ENCODE measurements around the gene LMBRD1.
"Not testable (repeated sequence)": the region's sequence is repeated elsewhere in the genome, so short reads cannot be mapped to it uniquely, and the experiment has no call there.

Gene LMBRD1

DNA sequence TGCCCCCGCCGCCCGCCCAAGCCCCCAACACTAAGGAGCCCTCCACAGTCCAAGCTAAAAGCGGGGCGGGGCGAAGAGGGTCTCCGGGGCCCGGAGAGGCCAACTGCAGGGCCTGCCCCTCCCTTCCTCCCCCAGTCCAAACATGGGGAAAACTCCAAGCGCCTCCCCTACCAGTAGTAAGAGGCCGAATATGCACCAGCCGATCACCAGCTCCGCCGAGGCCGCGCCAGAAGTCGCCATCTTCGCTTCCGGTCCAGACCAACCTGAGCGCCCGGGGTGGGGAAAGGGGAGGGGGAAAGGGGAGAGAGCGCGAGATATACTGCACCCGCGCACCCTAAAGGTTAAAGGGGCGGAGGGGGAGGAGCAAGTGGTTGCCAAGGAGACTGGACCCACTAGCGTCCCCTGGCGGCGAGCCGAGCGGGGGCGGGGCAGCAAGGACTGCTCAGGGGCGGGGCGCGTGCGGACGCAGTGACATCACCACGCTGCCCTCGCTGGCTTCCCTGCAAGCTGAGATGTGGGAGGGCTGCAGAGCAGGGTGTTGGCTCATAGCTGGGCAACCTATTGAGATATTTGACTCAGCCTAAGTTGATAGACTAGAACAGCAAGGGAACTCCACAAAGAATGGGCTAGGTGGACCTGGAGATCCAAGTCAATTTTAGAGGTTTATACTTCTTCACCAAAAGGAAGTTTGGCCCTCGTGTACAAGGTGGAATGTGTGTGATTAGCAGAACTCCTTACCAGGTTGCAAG lies at the start of gene LMBRD1:
LMBRD1 (minus strand) TSS at position 369 of the 749 bp plus-strand sequence; CDS start at position 240, 129 bp downstream.
- Mint-ChIP-seq H3K4me3 (peak within 1 kb of the TSS; percentile 87), H3K4me1 (peaks cover 23 to 38% of the 10 kb centered on the region in 2 donors), H3K27ac (peak within 1 kb of the TSS; percentile 96), H3K9me3 (no peaks in the 10 kb centered on the region), H3K36me3 (peaks cover 23 to 29% of the 10 kb centered on the region in 2 donors), H3K27me3 (no peaks in the 10 kb centered on the region)
- peak; percentile 90 to 91 for ATAC-seq (replicated peaks)
- peak; percentile 99 for DNase-seq

DNA sequence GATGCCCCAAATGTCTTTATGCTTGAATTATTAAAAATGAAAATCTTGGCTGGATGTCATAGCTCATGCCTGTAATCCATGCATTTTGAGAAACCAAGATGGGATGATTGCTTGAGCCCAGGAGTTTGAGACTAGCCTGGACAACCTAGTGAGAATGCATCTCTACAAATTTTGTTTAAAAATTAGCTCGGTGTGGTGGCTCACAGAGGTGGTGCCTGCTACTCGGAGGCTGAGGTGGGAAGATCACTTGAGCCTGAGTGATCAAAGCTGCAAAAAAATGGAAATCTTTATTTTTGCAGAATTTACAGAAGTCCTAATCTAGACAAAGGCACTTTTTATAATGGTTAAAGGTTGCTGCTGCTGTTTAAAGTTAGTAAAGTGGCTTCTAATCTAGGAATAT lies 49.5 kb upstream of the LMBRD1 start:
- H3K27me3 Mint-ChIP-seq: no peaks in the 10 kb centered on the region

DNA sequence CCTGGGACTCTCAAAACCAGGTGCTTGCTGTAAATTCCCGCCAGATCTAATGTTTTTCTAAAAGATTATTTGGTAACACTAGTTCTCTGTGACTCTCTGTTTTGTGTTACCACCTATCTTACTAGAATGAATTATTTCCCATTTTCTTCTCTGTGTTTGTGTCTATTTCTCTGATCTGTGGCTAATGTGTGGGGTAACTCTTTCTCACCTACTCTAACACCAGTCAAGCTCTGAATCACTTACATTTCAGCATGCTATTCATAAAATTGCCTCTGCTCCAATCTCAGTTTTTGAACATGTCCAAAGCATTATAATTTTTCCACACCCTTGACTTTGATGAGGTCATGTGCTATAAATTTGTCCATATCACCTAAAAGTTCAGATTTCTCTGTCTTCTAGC lies 46.4 kb upstream of the LMBRD1 start:
- Mint-ChIP-seq H3K36me3 (no peaks in the 10 kb centered on the region), H3K9me3 (no peaks in the 10 kb centered on the region), H3K4me3 (no peak overlapping the region)

More for the DNA sequence above, 49.5 kb upstream of the LMBRD1 start:
- Mint-ChIP-seq H3K4me1 (peaks cover 18 to 38% of the 10 kb centered on the region in 2 donors), H3K27ac (no peak overlapping the region), H3K9me3 (no peaks in the 10 kb centered on the region), H3K4me3 (no peak overlapping the region), H3K36me3 (no peaks in the 10 kb centered on the region)
- no peak for ATAC-seq (replicated peaks)
- DNase-seq: no peak

DNA sequence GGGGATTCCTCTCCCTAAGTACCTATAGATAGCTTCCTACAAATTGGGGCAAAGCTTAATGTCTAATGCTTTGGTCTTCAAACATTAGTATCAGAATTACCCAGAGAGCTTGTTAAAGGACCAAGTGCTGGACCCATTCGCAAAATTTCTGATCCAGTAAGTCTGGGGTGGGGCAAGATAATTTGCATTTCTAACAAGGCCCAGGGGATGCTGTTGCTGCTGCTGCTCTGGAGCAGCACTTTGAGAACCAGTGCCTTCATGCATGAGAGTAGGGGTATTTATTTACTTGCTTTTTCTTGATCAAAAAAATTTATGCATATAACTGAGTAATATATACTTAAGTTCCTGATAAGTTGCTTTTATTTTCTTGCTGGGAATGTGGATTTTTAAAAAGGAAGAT lies 45.1 kb upstream of the LMBRD1 start:
- Mint-ChIP-seq H3K4me3 (no peak overlapping the region), H3K27me3 (no peaks in the 10 kb centered on the region), H3K9me3 (no peaks in the 10 kb centered on the region), H3K27ac (no peak overlapping the region), H3K4me1 (peaks cover 20 to 34% of the 10 kb centered on the region in 2 donors), H3K36me3 (no peaks in the 10 kb centered on the region)
- no peak for DNase-seq
- no peak for ATAC-seq (replicated peaks)

More for the DNA sequence above, 46.4 kb upstream of the LMBRD1 start:
- H3K4me1 Mint-ChIP-seq: peaks cover 16 to 31% of the 10 kb centered on the region in 2 donors
- peak in 1 of 2 donors; percentile 34 for ATAC-seq (replicated peaks)
- no peak overlapping the region for H3K27ac Mint-ChIP-seq
- no peaks in the 10 kb centered on the region for H3K27me3 Mint-ChIP-seq
- no peak for DNase-seq

DNA sequence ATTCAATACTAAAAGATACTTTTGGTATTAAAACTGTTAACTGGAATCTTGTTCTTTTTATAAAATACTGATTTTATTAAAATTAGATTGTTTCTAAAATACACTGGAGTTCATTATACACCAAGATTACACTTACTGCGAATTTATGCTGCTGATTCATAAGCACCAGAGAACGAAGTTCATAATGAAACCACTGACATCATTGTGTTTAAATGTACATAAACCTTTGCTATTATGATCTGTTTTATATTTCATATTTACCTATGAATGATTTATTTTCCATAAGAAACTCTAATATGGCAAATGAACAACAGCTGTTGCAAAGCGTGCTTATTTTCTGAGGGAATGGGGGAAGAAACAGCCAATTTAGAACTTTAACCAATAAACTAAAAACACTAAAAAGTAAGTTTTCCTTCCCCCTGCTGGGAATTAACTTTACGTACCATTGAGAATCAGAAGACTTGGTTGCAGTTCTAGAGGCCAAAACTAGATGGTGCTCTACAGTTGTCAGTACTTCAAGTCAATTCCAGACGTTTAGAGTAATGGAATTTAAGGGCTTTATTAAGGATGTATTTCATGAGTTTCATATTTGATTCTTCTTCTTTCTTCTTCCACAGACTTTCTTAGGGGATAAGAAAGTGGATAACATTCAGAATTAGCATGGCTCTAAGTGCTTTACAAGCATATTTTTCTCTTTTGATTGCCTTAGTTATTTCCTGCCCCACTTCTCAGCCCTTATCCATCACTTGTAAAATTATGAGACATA lies 38.8 kb upstream of the LMBRD1 start:
- ATAC-seq (replicated peaks) (peak; percentile 77 to 83), DNase-seq (no peak)
- peak overlapping the region; percentile 49 for H3K27ac Mint-ChIP-seq
- no peaks in the 10 kb centered on the region for H3K27me3 Mint-ChIP-seq
- H3K36me3 Mint-ChIP-seq: peaks cover 0 to 2% of the 10 kb centered on the region in 2 donors
- H3K4me1 Mint-ChIP-seq: peaks cover 14 to 20% of the 10 kb centered on the region in 2 donors
- H3K9me3 Mint-ChIP-seq: no peaks in the 10 kb centered on the region
- peak overlapping the region; percentile 19 to 44 for H3K4me3 Mint-ChIP-seq

DNA sequence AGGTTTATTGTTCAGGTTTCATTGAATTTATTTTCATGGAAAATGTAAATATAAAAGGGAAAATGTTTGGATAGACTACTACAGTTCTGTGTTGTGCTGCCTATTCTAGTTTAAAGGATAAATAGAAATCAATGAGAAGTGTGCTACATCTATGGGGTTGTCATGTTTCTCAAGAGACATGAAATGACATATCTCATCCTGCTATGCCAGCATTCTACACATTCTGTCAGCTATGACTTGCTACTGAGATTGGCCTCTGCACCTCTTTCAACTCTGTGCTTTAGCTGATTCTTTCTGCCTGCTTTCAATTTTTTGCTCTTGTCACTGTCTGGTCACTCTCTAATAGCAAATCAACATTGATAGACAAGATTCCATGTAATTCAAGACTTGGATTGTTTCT lies 35.7 kb upstream of the LMBRD1 start:
- no peak overlapping the region for H3K4me3 Mint-ChIP-seq
- H3K27ac Mint-ChIP-seq: no peak overlapping the region
- no peaks in the 10 kb centered on the region for H3K27me3 Mint-ChIP-seq
- DNase-seq (no peak), ATAC-seq (replicated peaks) (no peak)
- peaks cover 2 to 4% of the 10 kb centered on the region in 2 donors for H3K36me3 Mint-ChIP-seq
- H3K4me1 Mint-ChIP-seq: peaks cover 11 to 14% of the 10 kb centered on the region in 2 donors
- H3K9me3 Mint-ChIP-seq: no peaks in the 10 kb centered on the region

DNA sequence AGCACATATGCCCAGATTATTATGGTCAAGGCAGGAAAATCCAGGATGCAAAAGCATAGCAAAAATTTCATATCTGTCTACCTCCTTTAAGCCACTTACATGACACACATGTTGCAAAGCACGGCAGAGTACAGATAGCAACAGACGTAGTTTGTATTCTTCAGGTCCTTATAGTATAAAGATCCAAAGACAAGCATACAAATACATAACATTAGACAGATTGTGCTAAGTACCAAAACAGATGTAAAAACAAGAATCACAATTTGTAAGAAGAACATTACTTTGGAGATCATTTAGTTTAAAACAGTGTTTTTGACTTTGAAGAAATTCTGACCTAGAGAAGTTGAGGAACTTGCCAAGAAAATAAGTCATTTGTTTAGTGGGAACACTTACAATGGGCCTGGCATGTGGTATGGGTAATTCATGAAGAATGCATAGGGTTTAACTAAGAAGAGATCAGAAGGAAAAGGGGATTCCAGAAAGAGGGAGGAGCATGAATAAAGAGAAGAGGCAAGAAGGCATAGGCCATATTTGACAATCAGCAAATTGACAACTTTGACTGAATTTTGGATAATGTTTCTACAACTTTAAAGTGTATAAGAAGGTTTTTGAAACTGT lies 30.6 kb upstream of the LMBRD1 start:
- no peak overlapping the region for H3K27ac Mint-ChIP-seq
- H3K27me3 Mint-ChIP-seq: no peaks in the 10 kb centered on the region
- no peaks in the 10 kb centered on the region for H3K9me3 Mint-ChIP-seq
- peaks cover 0 to 4% of the 10 kb centered on the region in 2 donors for H3K4me1 Mint-ChIP-seq
- H3K4me3 Mint-ChIP-seq: no peak overlapping the region
- ATAC-seq (replicated peaks) (no peak), DNase-seq (no peak)
- H3K36me3 Mint-ChIP-seq: peaks cover 4 to 8% of the 10 kb centered on the region in 2 donors

DNA sequence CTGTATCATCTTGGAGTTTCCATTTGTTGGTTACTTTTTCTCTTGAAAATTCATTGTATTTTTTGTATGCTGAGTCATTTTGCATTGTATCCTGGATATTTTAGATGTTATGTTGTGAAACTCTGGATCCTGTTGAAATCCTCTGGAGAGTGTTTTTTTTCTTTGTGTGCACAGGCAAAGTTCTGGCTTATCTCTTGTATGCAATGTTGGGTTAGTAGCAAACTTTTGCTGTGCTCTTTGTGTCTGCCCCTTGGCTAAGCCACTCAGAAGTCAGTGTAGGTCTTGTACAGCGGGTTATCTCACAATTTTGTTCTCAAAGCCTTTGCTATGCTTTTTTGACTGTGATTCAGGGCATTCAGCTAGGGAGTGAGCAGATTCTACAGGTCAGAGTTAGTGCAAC lies 29.1 kb upstream of the LMBRD1 start:
- H3K4me3 Mint-ChIP-seq: no peak overlapping the region
- H3K27me3 Mint-ChIP-seq: no peaks in the 10 kb centered on the region
- peaks cover 3 to 8% of the 10 kb centered on the region in 2 donors for H3K36me3 Mint-ChIP-seq
- no peak overlapping the region for H3K27ac Mint-ChIP-seq
- no peaks in the 10 kb centered on the region for H3K9me3 Mint-ChIP-seq
- ATAC-seq (replicated peaks): no peak
- H3K4me1 Mint-ChIP-seq: peaks cover 0 to 4% of the 10 kb centered on the region in 2 donors
- no peak for DNase-seq

DNA sequence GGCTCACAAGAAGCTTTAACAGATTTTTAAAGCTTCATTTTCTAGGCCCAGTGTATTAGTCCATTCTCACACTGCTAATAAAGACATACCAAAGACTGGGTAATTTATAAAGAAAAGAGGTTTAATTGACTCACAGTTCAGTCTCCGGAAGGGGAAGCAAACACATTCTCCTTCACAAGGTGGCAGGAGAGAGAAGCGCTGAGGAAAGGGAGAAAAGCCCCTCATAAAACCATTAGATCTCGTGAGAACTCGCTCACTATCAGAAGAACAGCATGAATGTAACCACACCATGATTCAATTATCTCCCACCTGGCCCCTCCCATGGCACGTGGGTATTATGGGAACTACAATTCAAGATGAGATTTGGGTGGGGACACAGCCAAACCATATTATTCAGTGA lies 27.5 kb upstream of the LMBRD1 start:
- H3K9me3 Mint-ChIP-seq; H3K4me1 Mint-ChIP-seq; H3K27ac Mint-ChIP-seq; H3K4me3 Mint-ChIP-seq; DNase-seq; ATAC-seq (replicated peaks); H3K27me3 Mint-ChIP-seq: not testable (repeated sequence)
- peaks cover 6 to 13% of the 10 kb centered on the region in 2 donors for H3K36me3 Mint-ChIP-seq

DNA sequence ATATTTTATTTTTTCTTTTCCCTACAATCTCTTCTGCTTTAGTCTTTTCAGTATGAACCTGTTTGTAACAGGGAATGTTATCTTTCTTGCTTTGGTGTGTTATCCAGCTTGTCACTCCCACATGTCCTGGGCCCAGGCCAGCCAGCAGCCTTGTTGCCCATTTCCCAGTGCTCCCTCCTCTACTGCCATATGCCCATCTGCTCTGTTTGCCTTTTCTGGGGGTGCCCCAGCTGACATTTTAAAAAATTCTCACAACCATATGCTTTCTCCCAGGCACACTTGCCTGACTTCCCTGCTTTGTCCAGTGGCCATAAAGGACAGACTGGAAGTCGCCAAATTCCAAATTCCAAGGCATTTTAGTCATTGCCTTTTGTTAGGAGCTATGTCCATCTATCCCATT lies 23.6 kb upstream of the LMBRD1 start:
- Mint-ChIP-seq H3K4me3 (no peak overlapping the region), H3K9me3 (peaks cover 3 to 5% of the 10 kb centered on the region in 2 donors), H3K36me3 (peaks cover 6 to 9% of the 10 kb centered on the region in 2 donors), H3K4me1 (peaks cover 15 to 19% of the 10 kb centered on the region in 2 donors), H3K27me3 (no peaks in the 10 kb centered on the region), H3K27ac (peak overlapping the region; percentile 0)
- ATAC-seq (replicated peaks) (no peak), DNase-seq (no peak)

DNA sequence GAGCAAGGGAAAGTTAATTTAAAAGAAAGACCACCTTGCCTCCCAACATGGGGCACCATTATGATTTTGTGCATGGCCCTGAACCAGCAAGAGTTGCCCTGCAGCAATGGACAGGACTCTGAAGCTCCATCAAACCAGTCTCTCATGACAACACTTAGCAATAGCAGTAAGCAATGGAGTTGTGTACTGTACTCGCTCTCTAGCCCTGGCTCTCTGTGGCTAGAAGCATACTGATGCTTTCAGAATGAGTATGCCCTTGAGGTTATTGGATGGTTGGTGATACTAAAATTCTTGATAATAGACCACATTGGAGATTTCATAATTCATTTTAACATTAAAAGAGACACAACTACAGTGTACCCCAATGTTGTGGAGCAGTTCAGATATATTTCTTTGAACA lies 23.2 kb upstream of the LMBRD1 start:
- DNase-seq: no peak
- H3K36me3 Mint-ChIP-seq: peaks cover 6 to 9% of the 10 kb centered on the region in 2 donors
- H3K4me1 Mint-ChIP-seq: peaks cover 20 to 24% of the 10 kb centered on the region in 2 donors
- no peaks in the 10 kb centered on the region for H3K27me3 Mint-ChIP-seq
- H3K9me3 Mint-ChIP-seq: peaks cover 3 to 5% of the 10 kb centered on the region in 2 donors
- peak; percentile 35 to 49 for ATAC-seq (replicated peaks)
- H3K4me3 Mint-ChIP-seq: no peak overlapping the region
- H3K27ac Mint-ChIP-seq: no peak overlapping the region

DNA sequence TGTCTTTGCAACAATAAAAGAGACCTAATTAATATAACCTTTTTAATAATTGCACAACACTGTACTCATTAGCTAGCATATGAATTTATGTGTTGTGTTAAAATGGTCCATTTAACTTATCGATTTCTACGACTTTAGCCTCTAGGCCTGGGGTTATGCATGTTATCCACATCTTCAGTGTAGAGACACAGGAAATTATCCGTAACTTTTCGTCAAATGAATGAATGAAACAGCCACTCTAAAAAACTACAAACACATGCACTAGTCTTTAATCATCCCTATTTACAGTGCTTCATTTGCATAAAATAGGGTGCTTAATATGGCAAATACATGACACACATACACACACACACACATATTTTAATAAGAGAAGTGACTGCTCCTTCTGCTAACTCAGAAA lies 22.3 kb upstream of the LMBRD1 start:
- DNase-seq (no peak), ATAC-seq (replicated peaks) (no peak)
- Mint-ChIP-seq H3K4me3 (no peak overlapping the region), H3K36me3 (peaks cover 4 to 6% of the 10 kb centered on the region in 2 donors), H3K27ac (no peak overlapping the region), H3K27me3 (no peaks in the 10 kb centered on the region), H3K4me1 (peaks cover 24 to 26% of the 10 kb centered on the region in 2 donors), H3K9me3 (peaks cover 3 to 5% of the 10 kb centered on the region in 2 donors)

DNA sequence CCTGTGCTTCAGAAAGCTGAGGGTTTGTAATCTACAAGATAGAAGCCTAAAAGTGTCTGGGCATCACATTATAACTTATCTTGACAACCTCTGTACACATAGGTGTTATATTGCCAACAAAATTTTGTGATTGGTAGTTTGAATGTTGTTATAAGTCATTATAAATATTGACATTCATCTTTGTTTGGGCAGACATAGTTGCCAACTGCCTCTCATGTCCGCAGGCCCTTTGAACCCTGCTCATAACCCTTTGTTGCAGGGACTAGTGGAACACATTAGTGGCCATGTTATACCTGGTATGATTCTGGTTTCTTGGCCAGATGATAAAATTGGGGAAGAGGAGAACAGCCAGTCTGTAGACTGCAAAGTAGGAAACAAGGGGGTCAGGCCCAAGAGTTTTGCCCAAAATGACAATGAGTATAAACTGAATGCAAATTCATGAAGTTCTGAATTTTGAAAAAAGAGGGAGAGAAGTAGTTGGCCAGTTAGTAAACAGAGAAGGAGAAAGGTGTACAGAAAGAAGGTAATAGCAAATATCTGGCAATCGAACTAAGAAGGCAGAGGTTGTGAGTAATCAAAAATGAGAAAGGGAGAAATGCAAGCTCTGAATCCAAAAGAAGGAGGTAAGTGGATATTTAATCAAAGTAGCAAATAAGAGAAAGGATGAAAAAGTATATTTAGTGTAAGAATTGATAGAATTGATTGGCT lies 21.6 kb upstream of the LMBRD1 start:
- Mint-ChIP-seq H3K27ac (no peak overlapping the region), H3K27me3 (no peaks in the 10 kb centered on the region), H3K9me3 (peaks cover 3 to 5% of the 10 kb centered on the region in 2 donors), H3K4me3 (no peak overlapping the region), H3K4me1 (peaks cover 31% of the 10 kb centered on the region in 2 donors), H3K36me3 (peaks cover 4 to 5% of the 10 kb centered on the region in 2 donors)
- no peak for ATAC-seq (replicated peaks)
- DNase-seq: no peak

DNA sequence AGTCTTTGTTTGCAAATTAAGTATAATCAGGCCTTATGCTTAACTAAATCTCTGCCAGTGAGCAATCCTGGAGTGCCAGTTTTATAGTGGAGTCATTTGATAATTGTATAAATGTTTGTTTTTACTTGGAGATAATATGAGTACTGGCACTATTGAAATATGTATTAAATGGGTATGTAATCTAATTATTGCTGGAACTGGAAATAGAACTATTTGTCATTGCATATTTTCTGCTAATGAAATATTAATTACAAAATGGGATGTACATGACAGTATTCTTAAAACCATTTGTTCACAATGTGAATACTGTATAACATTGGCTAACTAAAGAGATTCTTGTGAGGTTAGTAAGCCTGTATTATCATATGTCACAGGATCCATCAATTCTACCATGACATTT lies 20.5 kb upstream of the LMBRD1 start:
- Mint-ChIP-seq H3K9me3 (peaks cover 3 to 5% of the 10 kb centered on the region in 2 donors), H3K27me3 (no peaks in the 10 kb centered on the region), H3K27ac (no peak overlapping the region), H3K36me3 (peaks cover 4 to 8% of the 10 kb centered on the region in 2 donors), H3K4me3 (no peak overlapping the region), H3K4me1 (peaks cover 40 to 41% of the 10 kb centered on the region in 2 donors)
- ATAC-seq (replicated peaks) (no peak), DNase-seq (no peak)
